Hepatocyte (in vitro differentiated cells): ENCODE results near the gene SGO2.

Experiments used
- EZH2 ChIP-seq: fragments of 200-600 bp; sonication (generic); IDR thresholded peaks from 2 replicates; pipeline ENCODE4 v1.6.1; 2016; ENCODE audit warnings: antibody characterized with exemption, mild to moderate bottlenecking, borderline replicate concordance
- TF ChIP-seq, protein P1 (sequence below): fragments of 200-600 bp; sonication (generic); IDR thresholded peaks from 2 replicates; pipeline ENCODE4 v1.5.1; 2016; ENCODE audit warnings: antibody characterized with exemption, mild to moderate bottlenecking; ENCODE audit not compliant: poor library complexity

DNA sequence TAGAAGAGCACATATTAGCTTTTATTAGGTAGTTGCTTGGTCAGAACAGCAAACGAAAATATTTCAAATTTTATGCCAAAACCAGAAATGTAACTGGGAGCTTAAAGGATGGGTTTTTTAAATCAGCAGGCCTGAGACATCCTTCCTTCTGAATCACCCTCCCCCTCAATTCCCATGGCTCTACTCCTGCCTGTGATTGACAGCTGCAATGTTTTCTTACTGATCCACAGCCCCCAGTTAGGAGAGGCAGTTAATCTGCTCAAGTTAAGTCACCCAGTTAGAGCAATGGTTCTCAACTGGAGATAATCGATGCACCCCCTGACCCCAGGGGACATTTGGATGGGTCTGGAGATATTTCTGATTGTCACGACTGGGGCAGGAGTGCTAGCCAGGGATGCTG lies 41.1 kb upstream of the SGO2 start:
- TF ChIP-seq, protein P1, sequence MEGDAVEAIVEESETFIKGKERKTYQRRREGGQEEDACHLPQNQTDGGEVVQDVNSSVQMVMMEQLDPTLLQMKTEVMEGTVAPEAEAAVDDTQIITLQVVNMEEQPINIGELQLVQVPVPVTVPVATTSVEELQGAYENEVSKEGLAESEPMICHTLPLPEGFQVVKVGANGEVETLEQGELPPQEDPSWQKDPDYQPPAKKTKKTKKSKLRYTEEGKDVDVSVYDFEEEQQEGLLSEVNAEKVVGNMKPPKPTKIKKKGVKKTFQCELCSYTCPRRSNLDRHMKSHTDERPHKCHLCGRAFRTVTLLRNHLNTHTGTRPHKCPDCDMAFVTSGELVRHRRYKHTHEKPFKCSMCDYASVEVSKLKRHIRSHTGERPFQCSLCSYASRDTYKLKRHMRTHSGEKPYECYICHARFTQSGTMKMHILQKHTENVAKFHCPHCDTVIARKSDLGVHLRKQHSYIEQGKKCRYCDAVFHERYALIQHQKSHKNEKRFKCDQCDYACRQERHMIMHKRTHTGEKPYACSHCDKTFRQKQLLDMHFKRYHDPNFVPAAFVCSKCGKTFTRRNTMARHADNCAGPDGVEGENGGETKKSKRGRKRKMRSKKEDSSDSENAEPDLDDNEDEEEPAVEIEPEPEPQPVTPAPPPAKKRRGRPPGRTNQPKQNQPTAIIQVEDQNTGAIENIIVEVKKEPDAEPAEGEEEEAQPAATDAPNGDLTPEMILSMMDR, result no peak
- no peak for TF ChIP-seq EZH2
